Keratinocyte (primary cell): ENCODE results near the gene NRF1.
"Not testable (repeated sequence)": the region's sequence is repeated elsewhere in the genome, so short reads cannot be mapped to it uniquely, and the experiment has no call there.

Source experiments
- CTCF ChIP-seq, 3 experiments: IDR thresholded peaks in 1 of 3; conservative IDR thresholded peaks in 1 of 3; optimal IDR thresholded peaks in 1 of 3; 2 replicates in 2 of 3; 3 replicates in 1 of 3; pipeline versions ENCODE3 to v1.5.1; 2011; ENCODE audit warnings: low read length in 3 of 3, mild to moderate bottlenecking in 3 of 3, moderate library complexity in 2 of 3, control low read depth in 1 of 3, inconsistent platforms in 1 of 3; ENCODE audit not compliant: insufficient read depth in 2 of 3; ENCODE audit errors: extremely low read depth in 1 of 3
- EZH2 ChIP-seq: IDR thresholded peaks from one replicate; pipeline ENCODE4 v1.6.1; 2012; ENCODE audit warnings: inconsistent platforms, mild to moderate bottlenecking, low read length, moderate library complexity

DNA sequence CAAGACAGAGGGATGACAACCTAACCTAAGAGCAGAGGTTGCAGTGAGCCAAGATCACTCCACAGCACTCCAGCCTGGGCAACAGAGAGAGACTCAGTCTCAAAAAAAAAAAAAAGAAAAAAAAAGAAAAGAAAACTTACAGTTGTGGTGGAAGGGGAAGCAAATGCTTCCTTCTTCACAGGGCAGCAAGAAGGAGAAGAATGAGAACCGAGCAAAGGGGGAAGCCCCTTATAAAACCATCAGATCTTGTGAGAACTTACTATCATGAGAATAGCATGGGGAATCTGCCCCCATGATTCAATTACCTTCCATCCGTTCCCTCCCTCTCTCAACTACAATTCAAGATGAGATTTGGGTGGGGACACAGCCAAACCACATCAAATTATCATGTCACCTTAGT lies 45.2 kb upstream of the NRF1 start:
- TF ChIP-seq CTCF (optimal IDR thresholded peaks at IDR 0.05 in 1 of 3, IDR thresholded peaks at IDR 0.05 in 1 of 3, conservative IDR thresholded peaks at IDR 0.05 in 1 of 3; ENCODE audit: extremely low read depth in 1 of 3, insufficient read depth in 2 of 3, low read length in 3 of 3); EZH2: not testable (repeated sequence)
